Activated CD8-positive, alpha-beta memory T cell treated with anti-CD3 and anti-CD28 coated beads, Interleukin-2, amount 10 ng/mL, durations not matched to agents 7 days and 5 days (primary cell): ENCODE results near the gene RSPH6A. TPM values are rescaled to one million over a fixed set of nuclear protein-coding genes. Genes with fewer than 3 reads are reported as not detected.

Experiments used
- ATAC-seq: fragments of 150-1000 bp; cut with Tn5 transposase; one replicate; pipeline ENCODE4 v1.10.0; 2021; ENCODE audit warnings: moderate library complexity
- CTCF ChIA-PET: fragments of 350-600 bp; sonication (Branson Sonifier 250); formaldehyde crosslinking; loops from one replicate; lab custom pipeline; 2021; ENCODE audit warnings: antibody characterized with exemption; lab: Charles Lee
- DNase-seq: peaks from one replicate; pipeline ENCODE4 v3.0.0-alpha.2; 2020
- H3K27ac Mint-ChIP-seq: one replicate; pipeline ENCODE4 v1.8.0; 2021; ENCODE audit warnings: mild to moderate bottlenecking, mixed read lengths
- H3K27me3 Mint-ChIP-seq: one replicate; pipeline ENCODE4 v1.8.0; 2021; ENCODE audit warnings: mixed read lengths
- H3K36me3 Mint-ChIP-seq: one replicate; pipeline ENCODE4 v1.8.0; 2021; ENCODE audit warnings: mild to moderate bottlenecking, mixed read lengths
- H3K4me1 Mint-ChIP-seq: one replicate; pipeline ENCODE4 v1.8.0; 2021; ENCODE audit warnings: mixed read lengths
- H3K4me3 Mint-ChIP-seq: one replicate; pipeline ENCODE4 v1.8.0; 2021; ENCODE audit warnings: mild to moderate bottlenecking, moderate library complexity, mixed read lengths
- H3K9me3 Mint-ChIP-seq: one replicate; pipeline ENCODE4 v1.8.0; 2022; ENCODE audit warnings: low read depth, mixed read lengths
- total RNA-seq, 2 experiments: library from RNA; stranded (reverse); gene quantifications; one replicate each; pipeline ENCODE4 v1.2.3, GENCODE V29; 2021

The RSPH6A gene
- total RNA-seq, 2 experiments from 2014 or later = 0.19 to 0.23 TPM

- peaks cover 28% of the 10 kb centered on the region for H3K36me3 Mint-ChIP-seq
- peak overlapping the region; percentile 79 for H3K27ac Mint-ChIP-seq
- DNase-seq (peak; percentile 56), ATAC-seq (no peak)
- H3K9me3 Mint-ChIP-seq = no peaks in the 10 kb centered on the region
- H3K4me3 Mint-ChIP-seq = peak overlapping the region; percentile 82
- peaks cover 26% of the 10 kb centered on the region for H3K4me1 Mint-ChIP-seq
- H3K27me3 Mint-ChIP-seq = peaks cover 38% of the 10 kb centered on the region
- CTCF ChIA-PET = interaction anchor here (0.5 to 20.8 kb wide), 9 partner anchors 8 to 125 kb away, joined by 3 to 338 read pairs (median 4); partner anchors contain the start of genes DMPK and SIX5
Observed at GRCh38 chr19:45791744-45792469, 23.2 kb downstream of the RSPH6A start.

- Mint-ChIP-seq H3K4me3 (peak overlapping the region; percentile 82), H3K36me3 (peaks cover 33% of the 10 kb centered on the region), H3K9me3 (no peaks in the 10 kb centered on the region), H3K27ac (peak overlapping the region; percentile 50), H3K27me3 (peaks cover 36% of the 10 kb centered on the region), H3K4me1 (peaks cover 26% of the 10 kb centered on the region)
- CTCF ChIA-PET = interaction anchor here (0.9 to 20.8 kb wide), 5 partner anchors 8 to 913 kb away, joined by 3 to 338 read pairs (median 10); partner anchors contain the start of genes DMPK and SIX5
- ATAC-seq = no peak
- peak; percentile 76 for DNase-seq
Observed at GRCh38 chr19:45790942-45791341, 24.2 kb downstream of the RSPH6A start.

DNA sequence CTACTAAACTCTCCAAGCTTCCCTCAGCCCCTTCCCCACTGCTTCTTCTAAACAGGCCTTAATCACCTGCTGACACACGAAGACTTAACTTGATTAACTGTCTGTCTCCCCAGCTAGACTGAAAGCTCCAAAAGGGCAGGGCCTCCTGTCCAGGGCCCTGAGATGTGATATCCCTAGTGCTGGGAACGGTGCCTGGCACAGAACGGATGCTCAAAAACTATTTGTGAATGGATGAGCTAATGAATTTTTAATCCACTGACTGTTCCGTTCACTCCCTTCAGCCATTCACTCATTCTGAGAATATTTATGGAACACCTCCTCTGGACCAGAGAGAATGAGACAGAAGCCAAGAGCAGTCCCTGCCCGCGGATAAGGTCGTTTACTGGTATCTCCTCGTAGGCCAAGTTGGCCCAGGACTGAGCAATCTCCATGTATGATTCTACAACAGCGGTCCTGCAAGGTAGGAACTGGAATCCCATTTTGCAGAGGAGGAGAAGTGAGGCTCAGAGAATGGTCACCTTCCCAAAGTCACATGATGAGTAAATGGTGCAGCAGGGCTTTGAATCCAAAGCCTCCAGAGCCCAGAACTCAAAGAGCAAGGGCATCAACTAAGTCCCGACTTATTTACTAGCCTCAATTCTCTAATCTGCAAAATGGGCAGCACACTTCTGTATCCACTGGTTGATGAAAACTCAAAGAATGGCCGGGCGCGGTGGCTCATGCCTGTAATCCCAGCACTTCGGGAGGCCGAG, 25.9 kb downstream of the RSPH6A start:
- Mint-ChIP-seq H3K4me3 (no peak overlapping the region), H3K9me3 (no peaks in the 10 kb centered on the region), H3K27ac (no peak overlapping the region), H3K27me3 (peaks cover 21% of the 10 kb centered on the region), H3K36me3 (peaks cover 33% of the 10 kb centered on the region), H3K4me1 (peaks cover 26% of the 10 kb centered on the region)
- ATAC-seq (no peak), DNase-seq (no peak)
- CTCF ChIA-PET = interaction anchor here (1.0 to 20.8 kb wide), 4 partner anchors 10 to 28 kb away, joined by 4 to 338 read pairs (median 17); partner anchors contain the start of gene SIX5

DNA sequence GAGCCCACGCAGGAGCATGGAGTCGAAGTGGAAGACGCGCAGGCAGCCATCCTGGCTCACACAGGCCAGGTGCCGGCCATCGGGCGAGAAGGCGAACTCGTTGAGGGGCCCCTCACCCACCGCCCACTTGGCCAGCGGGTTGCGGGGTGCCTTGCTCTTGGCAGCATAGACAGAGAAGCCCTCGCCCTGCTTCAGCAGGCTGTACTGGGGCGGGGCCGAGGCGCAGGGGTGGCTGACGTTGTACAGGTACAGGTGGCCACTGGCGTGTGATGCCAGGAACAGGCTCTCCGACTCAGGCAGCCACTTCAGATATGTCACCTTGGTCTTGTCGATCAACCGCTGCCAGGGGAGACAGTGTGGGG, 28.6 kb downstream of the RSPH6A start:
- H3K4me3 Mint-ChIP-seq = no peak overlapping the region
- CTCF ChIA-PET = no interaction called here
- DNase-seq (no peak), ATAC-seq (no peak)
- H3K4me1 Mint-ChIP-seq = peaks cover 9% of the 10 kb centered on the region
- no peaks in the 10 kb centered on the region for H3K9me3 Mint-ChIP-seq
- peaks cover 33% of the 10 kb centered on the region for H3K36me3 Mint-ChIP-seq
- no peak overlapping the region for H3K27ac Mint-ChIP-seq
- peaks cover 9% of the 10 kb centered on the region for H3K27me3 Mint-ChIP-seq

DNA sequence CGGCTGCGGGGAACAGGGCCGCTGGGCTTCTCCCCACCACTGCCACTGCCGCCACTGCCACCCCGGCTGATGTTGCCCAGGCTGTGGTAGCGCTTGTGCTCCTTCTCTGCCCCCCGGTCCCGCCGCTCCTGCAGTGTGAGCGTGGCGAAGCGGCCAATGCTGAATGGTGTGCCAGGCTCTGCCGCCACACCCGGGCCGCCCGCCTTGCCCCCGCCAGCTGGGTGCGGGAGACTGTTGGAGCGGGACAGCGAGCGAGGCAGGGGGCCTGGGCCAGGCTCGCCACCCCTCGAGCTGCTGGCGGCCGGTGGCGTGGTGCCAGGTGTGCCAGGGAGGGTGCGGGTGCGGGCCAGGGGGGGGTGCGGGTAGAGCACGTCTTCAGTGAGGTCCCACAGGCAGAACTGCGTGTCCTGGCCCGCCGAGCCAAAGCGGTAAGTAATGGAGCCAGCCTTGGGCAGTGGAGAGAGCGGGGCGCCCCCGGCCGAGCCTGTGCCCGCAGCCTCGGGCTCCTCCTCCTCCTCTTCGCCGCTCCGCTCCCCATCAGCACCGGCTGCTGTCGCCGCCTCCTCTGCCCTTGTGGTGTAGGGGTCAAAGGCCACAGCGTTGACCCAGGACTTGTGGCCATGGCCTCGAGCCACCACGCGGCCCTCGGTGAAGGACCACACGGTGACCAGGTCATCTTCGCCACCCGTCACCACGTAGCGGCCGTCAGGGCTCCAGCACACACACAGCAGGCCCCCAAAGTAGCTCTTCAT, 29.2 kb downstream of the RSPH6A start:
- H3K27ac Mint-ChIP-seq = no peak overlapping the region
- peaks cover 32% of the 10 kb centered on the region for H3K36me3 Mint-ChIP-seq
- ATAC-seq (no peak), DNase-seq (no peak)
- H3K4me1 Mint-ChIP-seq = peaks cover 4% of the 10 kb centered on the region
- no peaks in the 10 kb centered on the region for H3K9me3 Mint-ChIP-seq
- CTCF ChIA-PET = interaction anchor here (8.5 kb wide), 1 partner anchor 17 kb away, joined by 94 read pairs; the partner anchor contains the start of gene SIX5
- peaks cover 11% of the 10 kb centered on the region for H3K27me3 Mint-ChIP-seq
- no peak overlapping the region for H3K4me3 Mint-ChIP-seq

GRCh38 chr19:45785097-45785496, 30.0 kb downstream of the RSPH6A start:
- Mint-ChIP-seq H3K9me3 (no peaks in the 10 kb centered on the region), H3K4me1 (no peaks in the 10 kb centered on the region), H3K27me3 (peaks cover 15% of the 10 kb centered on the region), H3K27ac (no peak overlapping the region), H3K36me3 (peaks cover 29% of the 10 kb centered on the region), H3K4me3 (no peak overlapping the region)
- ATAC-seq = no peak
- no peak for DNase-seq
- CTCF ChIA-PET = interaction anchor here (1.4 to 8.5 kb wide), 2 partner anchors 16 to 32 kb away, joined by 4 to 94 read pairs; partner anchors contain the start of gene SIX5

DNA sequence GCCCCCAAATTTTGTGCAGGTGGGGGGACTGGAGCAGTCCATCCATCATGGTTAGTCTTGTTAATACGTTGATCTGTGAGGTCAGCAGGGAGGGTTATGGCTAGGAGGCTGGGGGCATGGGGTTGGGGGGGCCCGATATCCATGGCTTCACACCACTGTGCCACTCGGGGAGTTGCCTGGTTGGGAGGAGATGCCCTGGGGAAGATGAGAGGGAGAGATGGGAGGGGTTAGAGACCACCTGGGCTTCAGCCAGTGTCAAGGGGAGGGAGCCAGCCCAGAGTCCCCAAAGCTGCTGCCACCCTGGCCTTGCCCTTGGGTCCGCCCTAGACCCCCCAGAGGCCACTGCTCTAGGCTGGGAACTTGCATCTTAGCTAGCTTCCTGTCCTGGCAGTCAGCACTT, 31.0 kb downstream of the RSPH6A start:
- Mint-ChIP-seq H3K4me1 (peaks cover 4% of the 10 kb centered on the region), H3K4me3 (no peak overlapping the region), H3K27me3 (peaks cover 18% of the 10 kb centered on the region), H3K9me3 (no peaks in the 10 kb centered on the region), H3K27ac (no peak overlapping the region), H3K36me3 (peaks cover 24% of the 10 kb centered on the region)
- CTCF ChIA-PET = interaction anchor here (1.1 to 8.5 kb wide), 3 partner anchors 15 to 33 kb away, joined by 4 to 94 read pairs (median 4); partner anchors contain the start of gene SIX5
- DNase-seq (no peak), ATAC-seq (no peak)

DNA sequence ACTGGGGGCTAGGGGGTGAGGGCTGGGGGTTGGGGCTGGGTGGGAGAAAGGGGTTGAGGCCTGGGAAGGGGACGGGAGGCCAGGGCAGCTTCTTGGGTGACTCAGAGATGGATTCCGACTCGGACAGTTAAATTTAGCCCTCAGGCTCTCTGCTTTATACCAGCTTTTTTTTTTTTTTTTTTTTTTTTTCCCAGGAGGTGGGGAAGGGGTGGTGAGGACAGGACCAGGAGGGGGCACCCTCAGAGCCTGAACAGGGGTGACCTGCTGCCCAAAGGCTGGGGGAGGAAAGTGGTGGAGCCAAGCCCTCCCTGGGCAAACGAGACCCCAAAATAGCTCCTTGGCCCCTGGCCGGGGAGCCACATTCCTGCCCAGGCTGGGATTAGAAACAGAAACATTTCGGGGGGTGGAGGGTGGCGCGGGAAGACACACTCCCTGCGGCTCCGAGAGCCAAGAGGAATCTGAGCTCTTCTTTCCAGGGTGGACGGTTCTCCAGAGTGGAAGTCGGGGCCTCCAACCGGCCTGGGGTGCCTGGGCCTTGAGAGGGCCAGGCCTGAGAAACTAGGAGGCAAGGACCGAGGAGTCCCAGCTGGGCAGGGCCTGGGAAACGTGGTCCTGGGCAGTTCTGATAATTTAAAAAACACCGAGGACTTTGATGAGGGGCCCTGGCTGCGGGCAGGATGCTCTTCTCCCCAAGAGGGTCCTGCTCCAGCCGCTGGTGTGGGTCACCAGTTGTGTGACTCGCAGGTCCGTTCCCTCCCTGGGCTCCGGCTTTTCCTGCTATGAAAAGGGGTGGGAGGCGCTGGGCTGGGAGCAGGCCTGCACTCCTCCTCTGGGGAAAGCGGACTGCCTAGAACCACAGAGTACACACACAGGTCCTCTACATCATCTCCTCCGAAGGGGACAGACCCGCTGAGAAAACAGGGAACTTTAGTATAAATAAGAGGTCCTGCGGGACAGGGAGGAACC, 32.0 kb downstream of the RSPH6A start:
- CTCF ChIA-PET = interaction anchor here (0.7 to 8.5 kb wide), 7 partner anchors 8 to 225 kb away, joined by 3 to 94 read pairs (median 3); partner anchors contain the start of gene SIX5
- Mint-ChIP-seq H3K4me3 (no peak overlapping the region), H3K27me3 (peaks cover 10% of the 10 kb centered on the region), H3K36me3 (peaks cover 14% of the 10 kb centered on the region), H3K4me1 (peaks cover 13% of the 10 kb centered on the region), H3K9me3 (no peaks in the 10 kb centered on the region), H3K27ac (no peak overlapping the region)
- no peak for DNase-seq
- no peak for ATAC-seq

DNA sequence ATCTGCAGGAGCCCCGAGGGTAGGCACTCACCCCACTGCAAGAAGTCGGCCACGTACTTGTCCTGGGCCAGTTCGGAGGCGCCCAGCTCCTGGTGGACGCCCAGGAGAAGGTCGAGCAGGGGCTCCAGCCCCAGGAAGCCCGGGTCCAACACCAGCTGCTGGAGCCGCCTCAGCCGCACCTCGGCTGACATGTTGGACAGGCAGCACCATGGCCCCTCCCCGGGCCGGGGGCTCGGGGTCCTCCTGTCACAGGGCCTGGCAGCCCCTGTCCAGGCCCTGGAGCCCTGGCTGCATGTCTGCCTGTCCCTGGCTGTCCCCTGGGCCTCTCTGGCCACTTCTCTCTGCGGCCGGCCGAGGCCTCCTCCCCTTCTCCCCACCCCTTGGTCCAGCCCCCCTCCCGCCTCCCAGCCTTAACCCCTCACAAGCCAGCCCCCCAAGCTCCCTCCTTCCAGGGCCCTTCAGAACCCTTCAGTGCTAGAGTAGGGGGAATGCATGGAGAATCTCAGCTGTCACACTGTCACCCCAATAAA, 32.9 kb downstream of the RSPH6A start, which contains the start of gene DMPK:
DMPK (minus strand) TSS at position 329 of the 530 bp plus-strand sequence; CDS start at position 191, 138 bp downstream.
- ATAC-seq = no peak
- peaks cover 10% of the 10 kb centered on the region for H3K27me3 Mint-ChIP-seq
- H3K4me1 Mint-ChIP-seq = peaks cover 13% of the 10 kb centered on the region
- CTCF ChIA-PET = interaction anchor here (0.7 to 8.5 kb wide), 7 partner anchors 9 to 224 kb away, joined by 3 to 94 read pairs (median 3); partner anchors contain the start of gene SIX5
- no peak for DNase-seq
- no peaks in the 10 kb centered on the region for H3K9me3 Mint-ChIP-seq
- H3K27ac Mint-ChIP-seq = no peak within 1 kb of the TSS
- H3K4me3 Mint-ChIP-seq = no peak within 1 kb of the TSS
- peaks cover 11% of the 10 kb centered on the region for H3K36me3 Mint-ChIP-seq

GRCh38 chr19:45781214-45782161, 33.6 kb downstream of the RSPH6A start:
- DNase-seq (no peak), ATAC-seq (no peak)
- H3K27ac Mint-ChIP-seq = no peak overlapping the region
- CTCF ChIA-PET = interaction anchor here (1.2 to 8.5 kb wide), 4 partner anchors 10 to 36 kb away, joined by 3 to 94 read pairs (median 6); partner anchors contain the start of gene SIX5
- peaks cover 13% of the 10 kb centered on the region for H3K4me1 Mint-ChIP-seq
- H3K9me3 Mint-ChIP-seq = no peaks in the 10 kb centered on the region
- H3K27me3 Mint-ChIP-seq = peaks cover 10% of the 10 kb centered on the region
- H3K36me3 Mint-ChIP-seq = peaks cover 6% of the 10 kb centered on the region
- no peak overlapping the region for H3K4me3 Mint-ChIP-seq
